ENCODE results near the gene MSMP. TPM values are rescaled to one million over a fixed set of nuclear protein-coding genes. Genes with fewer than 3 reads are reported as not detected.

The MSMP gene
- total RNA-seq, 2 experiments from 2014 or later: 2.3 to 4.1 TPM

- intact Hi-C loops (cut with micrococcal nuclease; ENCODE audit: unreplicated experiment): no loop called here
Measured at GRCh38 chr9:35713578-35713977, 40.5 kb downstream of the MSMP start.

GRCh38 chr9:35712762-35713400 is 41.2 kb downstream of the MSMP start:
- Histone ChIP-seq H4K20me1 (ENCODE audit: insufficient read depth, low read length) (no peaks in the 10 kb centered on the region), H2AFZ (ENCODE audit: low read length) (no peak overlapping the region), H3K4me3 (ENCODE audit: low read depth, low read length, poor library complexity, severe bottlenecking) (no peak overlapping the region), H3K4me1 (ENCODE audit: insufficient read depth, low read length, poor library complexity, severe bottlenecking) (no peaks in the 10 kb centered on the region), H3K27ac (ENCODE audit: low read depth, low read length, poor library complexity, severe bottlenecking) (no peak overlapping the region), H3K79me2 (ENCODE audit: insufficient read depth, low read depth, low read length) (no peaks in the 10 kb centered on the region), H3K9me3 (ENCODE audit: low read length) (no peaks in the 10 kb centered on the region), H3K4me2 (ENCODE audit: low read length) (no peak overlapping the region), H3K9me2 (ENCODE audit: insufficient read depth, low read length) (no peaks in the 10 kb centered on the region), H3K36me3 (ENCODE audit: insufficient read depth, low read length) (peaks cover 95% of the 10 kb centered on the region)
- ChIA-PET POLR2A (interaction anchor here (1.3 kb wide), 1 partner anchor 18 kb away, joined by 3 read pairs; no protein-coding TSS in a partner anchor), CTCF (ENCODE audit: unreplicated experiment) (no interaction called here)
- no peak for DNase-seq (ENCODE audit: low spot score)
- TF ChIP-seq, protein P1, sequence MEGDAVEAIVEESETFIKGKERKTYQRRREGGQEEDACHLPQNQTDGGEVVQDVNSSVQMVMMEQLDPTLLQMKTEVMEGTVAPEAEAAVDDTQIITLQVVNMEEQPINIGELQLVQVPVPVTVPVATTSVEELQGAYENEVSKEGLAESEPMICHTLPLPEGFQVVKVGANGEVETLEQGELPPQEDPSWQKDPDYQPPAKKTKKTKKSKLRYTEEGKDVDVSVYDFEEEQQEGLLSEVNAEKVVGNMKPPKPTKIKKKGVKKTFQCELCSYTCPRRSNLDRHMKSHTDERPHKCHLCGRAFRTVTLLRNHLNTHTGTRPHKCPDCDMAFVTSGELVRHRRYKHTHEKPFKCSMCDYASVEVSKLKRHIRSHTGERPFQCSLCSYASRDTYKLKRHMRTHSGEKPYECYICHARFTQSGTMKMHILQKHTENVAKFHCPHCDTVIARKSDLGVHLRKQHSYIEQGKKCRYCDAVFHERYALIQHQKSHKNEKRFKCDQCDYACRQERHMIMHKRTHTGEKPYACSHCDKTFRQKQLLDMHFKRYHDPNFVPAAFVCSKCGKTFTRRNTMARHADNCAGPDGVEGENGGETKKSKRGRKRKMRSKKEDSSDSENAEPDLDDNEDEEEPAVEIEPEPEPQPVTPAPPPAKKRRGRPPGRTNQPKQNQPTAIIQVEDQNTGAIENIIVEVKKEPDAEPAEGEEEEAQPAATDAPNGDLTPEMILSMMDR (conservative IDR thresholded peaks at IDR 0.05; ENCODE audit: low read length): no peak
- BruUV-seq (replicated peaks): no TSS peak
- intact Hi-C loops (cut with micrococcal nuclease; ENCODE audit: unreplicated experiment): no loop called here

More at GRCh38 chr9:35713578-35713977, 40.5 kb downstream of the MSMP start:
- TF ChIP-seq, protein P1 (conservative IDR thresholded peaks at IDR 0.05; ENCODE audit: low read length): no peak
- TF ChIP-seq EZH2phosphoT487 (IDR thresholded peaks at IDR 0.05; ENCODE audit: borderline replicate concordance, low read depth, low read length): no peak
- Histone ChIP-seq H4K20me1 (ENCODE audit: insufficient read depth, low read length) (no peaks in the 10 kb centered on the region), H2AFZ (ENCODE audit: low read length) (no peak overlapping the region), H3K9me3 (ENCODE audit: low read length) (no peaks in the 10 kb centered on the region), H3K36me3 (ENCODE audit: insufficient read depth, low read length) (peaks cover 95% of the 10 kb centered on the region), H3K4me2 (ENCODE audit: low read length) (no peak overlapping the region), H3K79me2 (ENCODE audit: insufficient read depth, low read depth, low read length) (no peaks in the 10 kb centered on the region), H3K4me1 (ENCODE audit: insufficient read depth, low read length, poor library complexity, severe bottlenecking) (no peaks in the 10 kb centered on the region), H3K9me2 (ENCODE audit: insufficient read depth, low read length) (no peaks in the 10 kb centered on the region), H3K4me3 (ENCODE audit: low read depth, low read length, poor library complexity, severe bottlenecking) (no peak overlapping the region), H3K27ac (ENCODE audit: low read depth, low read length, poor library complexity, severe bottlenecking) (no peak overlapping the region)
- ChIA-PET POLR2A (interaction anchor here (1.3 kb wide), 1 partner anchor 18 kb away, joined by 3 read pairs; no protein-coding TSS in a partner anchor), CTCF (ENCODE audit: unreplicated experiment) (no interaction called here)
- DNase-seq (ENCODE audit: low spot score): no peak
- BruUV-seq (replicated peaks): no TSS peak
